ENCODE data around the gene GYS1.

DNA sequence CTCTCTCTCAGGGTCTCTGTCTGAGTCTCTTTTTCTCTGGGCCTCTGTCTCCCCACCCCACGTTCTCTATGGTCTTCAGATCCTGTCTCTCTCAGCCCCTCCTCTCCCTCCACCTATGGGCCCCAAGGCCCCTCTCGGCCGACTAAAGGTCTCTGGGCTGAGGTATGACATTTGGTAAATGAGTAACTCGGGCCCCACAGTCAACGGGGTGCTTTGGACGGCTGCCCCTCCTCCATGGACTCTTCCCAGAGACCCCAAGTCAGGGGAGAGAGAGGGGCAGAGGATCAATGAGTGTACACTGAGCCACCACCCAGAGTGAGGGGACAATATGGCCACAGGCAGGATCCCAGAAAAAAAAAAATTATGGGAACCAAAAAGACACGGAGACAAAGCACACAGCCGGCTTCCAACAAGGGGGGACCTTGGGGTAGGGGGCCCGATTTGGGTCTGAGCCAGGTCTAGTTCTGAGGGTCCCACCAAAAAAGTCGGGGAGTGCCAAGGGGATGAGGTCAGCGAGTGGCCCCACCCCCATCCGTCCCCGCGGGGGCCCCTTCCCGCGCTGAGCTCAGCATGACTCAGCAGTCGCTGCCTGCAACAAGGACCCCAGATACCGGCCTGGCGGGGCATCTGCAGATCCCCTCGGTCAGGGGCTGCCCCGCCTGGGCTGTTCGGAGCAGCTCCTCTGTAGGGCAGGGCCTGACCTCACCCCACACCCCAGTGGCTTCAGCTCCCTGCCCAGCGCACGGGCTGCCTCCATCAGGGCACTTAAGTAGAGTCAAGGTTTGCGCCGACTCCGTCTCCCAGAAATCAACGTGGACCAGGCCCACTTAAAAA is 29.5 kb downstream of the GYS1 start:
- TF ChIP-seq POLR2A (IDR thresholded peaks at IDR 0.05; ENCODE audit: control extremely low read depth in 1 of 2, low read depth in 2 of 2, low read length in 2 of 2) (peak in 1 of 2 experiments; percentile 64; a peak in 2 of 3 replicates), JUN (IDR thresholded peaks at IDR 0.05; ENCODE audit: low read depth, low read length) (peak; percentile 95), TCF12 (IDR thresholded peaks at IDR 0.05; ENCODE audit: low read depth, low read length) (no peak), TAF1 (IDR thresholded peaks at IDR 0.05; ENCODE audit: low read depth, low read length) (no peak; the same call in 1 of the 2 replicates)
- TF ChIP-seq, protein P1, sequence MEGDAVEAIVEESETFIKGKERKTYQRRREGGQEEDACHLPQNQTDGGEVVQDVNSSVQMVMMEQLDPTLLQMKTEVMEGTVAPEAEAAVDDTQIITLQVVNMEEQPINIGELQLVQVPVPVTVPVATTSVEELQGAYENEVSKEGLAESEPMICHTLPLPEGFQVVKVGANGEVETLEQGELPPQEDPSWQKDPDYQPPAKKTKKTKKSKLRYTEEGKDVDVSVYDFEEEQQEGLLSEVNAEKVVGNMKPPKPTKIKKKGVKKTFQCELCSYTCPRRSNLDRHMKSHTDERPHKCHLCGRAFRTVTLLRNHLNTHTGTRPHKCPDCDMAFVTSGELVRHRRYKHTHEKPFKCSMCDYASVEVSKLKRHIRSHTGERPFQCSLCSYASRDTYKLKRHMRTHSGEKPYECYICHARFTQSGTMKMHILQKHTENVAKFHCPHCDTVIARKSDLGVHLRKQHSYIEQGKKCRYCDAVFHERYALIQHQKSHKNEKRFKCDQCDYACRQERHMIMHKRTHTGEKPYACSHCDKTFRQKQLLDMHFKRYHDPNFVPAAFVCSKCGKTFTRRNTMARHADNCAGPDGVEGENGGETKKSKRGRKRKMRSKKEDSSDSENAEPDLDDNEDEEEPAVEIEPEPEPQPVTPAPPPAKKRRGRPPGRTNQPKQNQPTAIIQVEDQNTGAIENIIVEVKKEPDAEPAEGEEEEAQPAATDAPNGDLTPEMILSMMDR (IDR thresholded peaks at IDR 0.05; ENCODE audit: control extremely low read depth in 1 of 3, insufficient read depth in 1 of 3, low read depth in 1 of 3, low read length in 3 of 3), result no peak
- TF ChIP-seq, protein P2, sequence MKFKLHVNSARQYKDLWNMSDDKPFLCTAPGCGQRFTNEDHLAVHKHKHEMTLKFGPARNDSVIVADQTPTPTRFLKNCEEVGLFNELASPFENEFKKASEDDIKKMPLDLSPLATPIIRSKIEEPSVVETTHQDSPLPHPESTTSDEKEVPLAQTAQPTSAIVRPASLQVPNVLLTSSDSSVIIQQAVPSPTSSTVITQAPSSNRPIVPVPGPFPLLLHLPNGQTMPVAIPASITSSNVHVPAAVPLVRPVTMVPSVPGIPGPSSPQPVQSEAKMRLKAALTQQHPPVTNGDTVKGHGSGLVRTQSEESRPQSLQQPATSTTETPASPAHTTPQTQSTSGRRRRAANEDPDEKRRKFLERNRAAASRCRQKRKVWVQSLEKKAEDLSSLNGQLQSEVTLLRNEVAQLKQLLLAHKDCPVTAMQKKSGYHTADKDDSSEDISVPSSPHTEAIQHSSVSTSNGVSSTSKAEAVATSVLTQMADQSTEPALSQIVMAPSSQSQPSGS (IDR thresholded peaks at IDR 0.05; ENCODE audit: low read length), result peak; percentile 92

Measured in H1 (cell line).